MM.1S (cell line): ENCODE data around the gene NANP.

Experiments used
- DNase-seq: peaks from one replicate; pipeline ENCODE4 v3.0.0-alpha.2; 2015
- H2AFZ ChIP-seq: fragments of 300-600 bp; sonication (generic); 2 replicates; pipeline ENCODE4 v1.6.0; 2016; ENCODE audit warnings: antibody characterized with exemption, low read length
- H3F3A ChIP-seq: fragments of 300-600 bp; sonication (generic); 2 replicates; pipeline ENCODE4 v1.6.1; 2016; ENCODE audit warnings: mild to moderate bottlenecking, antibody characterized with exemption, low read length, moderate library complexity, mixed read lengths; ENCODE audit not compliant: insufficient read depth
- H3K27ac ChIP-seq: fragments of 300-600 bp; sonication (generic); 2 replicates; pipeline ENCODE4 v1.5.1; 2016; ENCODE audit warnings: mild to moderate bottlenecking, low read length
- H3K27me3 ChIP-seq: fragments of 300-600 bp; sonication (generic); replicated peaks from 2 replicates; pipeline ENCODE4 v1.6.0; 2016; ENCODE audit warnings: low read length; ENCODE audit not compliant: insufficient read depth
- H3K36me3 ChIP-seq: fragments of 300-600 bp; sonication (generic); replicated peaks from 2 replicates; pipeline ENCODE4 v1.6.1; 2016; ENCODE audit warnings: mild to moderate bottlenecking, low read length, mixed read lengths; ENCODE audit not compliant: insufficient read depth
- H3K4me1 ChIP-seq: fragments of 300-600 bp; sonication (generic); 2 replicates; pipeline ENCODE4 v1.6.1; 2016; ENCODE audit warnings: low read length, mixed read lengths
- H3K4me2 ChIP-seq: fragments of 300-600 bp; sonication (generic); 2 replicates; pipeline ENCODE4 v1.6.0; 2016; ENCODE audit warnings: low read depth, low read length
- H3K4me3 ChIP-seq: fragments of 300-600 bp; sonication (generic); 2 replicates; pipeline ENCODE4 v1.5.1; 2016; ENCODE audit warnings: low read length, mixed read lengths
- H3K79me2 ChIP-seq: fragments of 300-600 bp; sonication (generic); 2 replicates; pipeline ENCODE4 v1.6.1; 2016; ENCODE audit warnings: mixed run types, low read length, mixed read lengths
- H3K9ac ChIP-seq: fragments of 300-600 bp; sonication (generic); 2 replicates; pipeline ENCODE4 v1.6.1; 2016; ENCODE audit warnings: low read length, mixed read lengths
- H3K9me2 ChIP-seq: fragments of 300-600 bp; sonication (generic); replicated peaks from 2 replicates; pipeline ENCODE4 v1.6.1; 2016; ENCODE audit warnings: mild to moderate bottlenecking, low read length, mixed read lengths; ENCODE audit not compliant: insufficient read depth
- H3K9me3 ChIP-seq: fragments of 300-600 bp; sonication (generic); replicated peaks from 2 replicates; pipeline ENCODE4 v1.6.1; 2016; ENCODE audit warnings: mild to moderate bottlenecking, low read length, mixed read lengths; ENCODE audit not compliant: insufficient read depth
- H4K20me1 ChIP-seq: fragments of 300-600 bp; sonication (generic); 2 replicates; pipeline ENCODE4 v1.6.1; 2016; ENCODE audit warnings: mild to moderate bottlenecking, low read length, moderate library complexity, mixed read lengths; ENCODE audit not compliant: insufficient read depth
- EZH2 ChIP-seq: fragments of 300-600 bp; sonication (generic); optimal IDR thresholded peaks from 2 replicates; pipeline ENCODE3; 2017; ENCODE audit warnings: low read depth, mild to moderate bottlenecking, antibody characterized with exemption, low read length, mixed read lengths
- EZH2phosphoT487 ChIP-seq: fragments of 300-600 bp; sonication (generic); IDR thresholded peaks from 2 replicates; pipeline ENCODE4 v1.6.1; 2018; ENCODE audit warnings: antibody characterized with exemption, low read length
- TF ChIP-seq, protein P1 (sequence below): fragments of 300-600 bp; sonication (generic); IDR thresholded peaks from 2 replicates; pipeline ENCODE4 v1.5.1; 2016; ENCODE audit warnings: antibody characterized with exemption, low read length, mixed read lengths

Gene NANP

DNA sequence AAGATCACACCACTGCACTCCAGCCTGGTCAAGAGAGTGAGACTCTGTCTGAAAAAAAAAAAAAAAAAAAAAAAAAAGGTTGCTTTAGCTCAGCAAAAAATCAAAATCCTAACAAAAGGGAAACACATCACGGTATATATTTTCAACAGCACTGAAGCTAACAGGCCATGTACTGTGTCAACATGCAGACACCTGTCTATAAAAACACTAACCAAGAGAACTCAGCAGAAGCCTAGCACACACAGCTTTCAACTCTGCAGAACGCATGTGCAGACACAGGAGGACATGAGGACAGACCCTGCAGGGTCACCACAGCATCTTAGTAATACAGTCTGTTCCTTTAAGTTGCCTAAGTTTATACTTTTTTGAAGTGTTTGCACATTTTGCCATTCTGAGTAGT is 52.0 kb downstream of the NANP start:
- Histone ChIP-seq H3K36me3 (no peaks in the 10 kb centered on the region), H3K9me3 (no peaks in the 10 kb centered on the region), H3K79me2 (no peaks in the 10 kb centered on the region), H2AFZ (no peak overlapping the region), H3K27me3 (no peaks in the 10 kb centered on the region), H3K9ac (no peak overlapping the region), H3K4me3 (no peak overlapping the region), H3K9me2 (no peaks in the 10 kb centered on the region), H3F3A (no peaks in the 10 kb centered on the region), H4K20me1 (no peaks in the 10 kb centered on the region), H3K4me2 (no peak overlapping the region), H3K27ac (no peak overlapping the region), H3K4me1 (no peaks in the 10 kb centered on the region)
- TF ChIP-seq EZH2 (no peak), EZH2phosphoT487 (no peak)
- TF ChIP-seq, protein P1, sequence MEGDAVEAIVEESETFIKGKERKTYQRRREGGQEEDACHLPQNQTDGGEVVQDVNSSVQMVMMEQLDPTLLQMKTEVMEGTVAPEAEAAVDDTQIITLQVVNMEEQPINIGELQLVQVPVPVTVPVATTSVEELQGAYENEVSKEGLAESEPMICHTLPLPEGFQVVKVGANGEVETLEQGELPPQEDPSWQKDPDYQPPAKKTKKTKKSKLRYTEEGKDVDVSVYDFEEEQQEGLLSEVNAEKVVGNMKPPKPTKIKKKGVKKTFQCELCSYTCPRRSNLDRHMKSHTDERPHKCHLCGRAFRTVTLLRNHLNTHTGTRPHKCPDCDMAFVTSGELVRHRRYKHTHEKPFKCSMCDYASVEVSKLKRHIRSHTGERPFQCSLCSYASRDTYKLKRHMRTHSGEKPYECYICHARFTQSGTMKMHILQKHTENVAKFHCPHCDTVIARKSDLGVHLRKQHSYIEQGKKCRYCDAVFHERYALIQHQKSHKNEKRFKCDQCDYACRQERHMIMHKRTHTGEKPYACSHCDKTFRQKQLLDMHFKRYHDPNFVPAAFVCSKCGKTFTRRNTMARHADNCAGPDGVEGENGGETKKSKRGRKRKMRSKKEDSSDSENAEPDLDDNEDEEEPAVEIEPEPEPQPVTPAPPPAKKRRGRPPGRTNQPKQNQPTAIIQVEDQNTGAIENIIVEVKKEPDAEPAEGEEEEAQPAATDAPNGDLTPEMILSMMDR, result no peak
- DNase-seq, result no peak

DNA sequence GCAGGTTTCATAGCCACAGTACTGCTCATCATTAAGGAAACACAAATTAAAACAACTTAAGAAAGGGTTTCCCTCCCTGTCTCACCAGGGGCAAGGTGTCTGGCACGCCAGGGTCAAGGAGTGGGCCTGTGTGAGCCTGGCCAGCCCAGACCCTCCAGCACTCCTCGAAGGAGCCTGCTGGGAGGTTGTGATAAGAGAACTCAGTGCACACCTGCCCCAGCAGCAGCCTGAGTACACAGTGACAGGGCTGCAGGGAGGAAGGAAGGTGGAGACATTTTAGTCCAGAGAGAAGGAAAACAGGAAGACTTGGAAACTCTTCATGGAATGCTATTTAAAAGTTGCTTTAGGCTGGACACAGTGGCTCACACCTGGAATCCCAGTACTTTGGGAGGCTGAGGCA is 52.6 kb downstream of the NANP start:
- Histone ChIP-seq H3K9ac (no peak overlapping the region), H4K20me1 (no peaks in the 10 kb centered on the region), H3K9me2 (no peaks in the 10 kb centered on the region), H3K4me3 (no peak overlapping the region), H3K27ac (no peak overlapping the region), H3K36me3 (no peaks in the 10 kb centered on the region), H3K79me2 (no peaks in the 10 kb centered on the region), H3F3A (no peaks in the 10 kb centered on the region), H3K4me2 (no peak overlapping the region), H3K9me3 (no peaks in the 10 kb centered on the region), H3K4me1 (no peaks in the 10 kb centered on the region), H3K27me3 (no peaks in the 10 kb centered on the region), H2AFZ (no peak overlapping the region)
- DNase-seq, result no peak
- TF ChIP-seq, protein P1, result no peak
- no peak for TF ChIP-seq EZH2phosphoT487
- TF ChIP-seq EZH2, result no peak

DNA sequence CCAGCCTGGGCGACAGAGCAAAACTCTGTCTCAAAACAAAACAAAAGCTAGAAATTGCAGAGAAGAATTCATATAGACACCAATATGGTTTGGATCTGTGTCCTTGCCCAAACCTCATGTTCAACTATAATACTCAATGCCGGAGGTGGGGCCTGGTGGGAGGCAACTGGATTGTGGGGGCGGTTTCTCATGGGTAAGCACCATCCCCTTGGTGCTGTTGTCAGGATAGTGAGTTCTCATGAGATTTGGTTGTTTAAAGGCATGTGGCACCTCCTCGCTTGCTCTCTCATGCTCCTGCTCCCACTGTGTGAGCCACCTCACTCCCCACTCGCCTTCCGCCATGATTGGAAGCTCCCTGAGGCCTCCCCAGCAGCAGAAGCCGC is 53.7 kb downstream of the NANP start:
- TF ChIP-seq EZH2phosphoT487, result no peak
- TF ChIP-seq EZH2, result no peak
- TF ChIP-seq, protein P1, result no peak
- no peaks in the 10 kb centered on the region for H3K9me3 ChIP-seq

DNA sequence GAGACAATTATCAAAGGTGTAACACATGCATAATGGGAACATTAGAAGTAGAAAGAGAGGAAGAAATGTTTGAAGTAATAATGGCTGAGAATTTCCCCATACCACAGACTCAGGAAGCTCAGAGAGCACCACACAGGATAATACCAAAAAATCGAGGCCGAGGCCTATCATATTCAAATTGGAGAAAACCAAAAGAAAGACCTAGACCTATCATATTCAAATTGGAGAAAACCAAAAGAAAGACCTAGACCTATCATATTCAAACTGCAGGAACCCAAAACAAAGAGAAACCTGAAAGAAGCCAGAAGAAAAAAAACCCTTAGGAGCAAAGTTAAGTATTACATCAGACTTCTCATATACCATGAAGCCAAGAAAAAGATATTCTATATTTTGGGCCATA is 56.5 kb downstream of the NANP start:
- Histone ChIP-seq H4K20me1 (no peaks in the 10 kb centered on the region), H3K9me3 (no peaks in the 10 kb centered on the region), H3K9me2 (no peaks in the 10 kb centered on the region), H3K9ac (no peak overlapping the region), H3K4me3 (no peak overlapping the region), H2AFZ (no peak overlapping the region), H3K79me2 (no peaks in the 10 kb centered on the region), H3K36me3 (no peaks in the 10 kb centered on the region), H3K4me1 (no peaks in the 10 kb centered on the region), H3K27me3 (no peaks in the 10 kb centered on the region), H3K4me2 (no peak overlapping the region), H3F3A (no peaks in the 10 kb centered on the region), H3K27ac (no peak overlapping the region)
- DNase-seq, result no peak
- TF ChIP-seq, protein P1, result no peak
- TF ChIP-seq EZH2phosphoT487, result no peak
- no peak for TF ChIP-seq EZH2

More for the DNA sequence above, 53.7 kb downstream of the NANP start:
- no peak overlapping the region for H3K9ac ChIP-seq
- H3K4me1 ChIP-seq, result no peaks in the 10 kb centered on the region
- DNase-seq, result no peak
- no peaks in the 10 kb centered on the region for H3F3A ChIP-seq
- H3K9me2 ChIP-seq, result no peaks in the 10 kb centered on the region
- H3K27me3 ChIP-seq, result no peaks in the 10 kb centered on the region
- H4K20me1 ChIP-seq, result no peaks in the 10 kb centered on the region
- H3K4me2 ChIP-seq, result no peak overlapping the region
- H3K36me3 ChIP-seq, result no peaks in the 10 kb centered on the region
- H3K27ac ChIP-seq, result no peak overlapping the region
- H2AFZ ChIP-seq, result no peak overlapping the region
- H3K4me3 ChIP-seq, result no peak overlapping the region
- H3K79me2 ChIP-seq, result no peaks in the 10 kb centered on the region
